Kidney (tissue), 14 donors: Measurements from ENCODE around the gene PHACTR3. TPM values are rescaled to one million over a fixed set of nuclear protein-coding genes. Genes with fewer than 3 reads are reported as not detected.

Source experiments
- DNase-seq, 5 donors: peaks; one replicate each; pipeline ENCODE4 v3.0.0-alpha.2; 2013 to 2020
- FAIRE-seq: peaks from 2 replicates; lab custom pipeline; 2012; peaks lifted over from hg19 to GRCh38; lab: Jason Lieb, UNC
- H3K27ac ChIP-seq, 2 donors: one replicate each; pipeline ENCODE4 v1.7.0; 2013; ENCODE audit warnings: low read depth in 2 of 2, low read length in 2 of 2, inconsistent platforms in 1 of 2
- H3K27me3 ChIP-seq: one replicate; pipeline ENCODE4 v1.7.1; 2013; ENCODE audit warnings: low read length, inconsistent platforms; ENCODE audit not compliant: control insufficient read depth, insufficient read depth
- H3K36me3 ChIP-seq, 3 donors: one replicate each; pipeline versions ENCODE4 v1.7.0 to v1.7.1; 2013; ENCODE audit warnings: low read length in 3 of 3, control low read depth in 1 of 3, inconsistent platforms in 1 of 3; ENCODE audit not compliant: insufficient read depth in 3 of 3, control insufficient read depth in 2 of 3
- H3K4me1 ChIP-seq, 3 donors: one replicate each; pipeline versions ENCODE4 v1.7.0 to v1.7.1; 2013; ENCODE audit warnings: low read length in 3 of 3, inconsistent platforms in 1 of 3, low read depth in 1 of 3; ENCODE audit not compliant: control insufficient read depth in 2 of 3, insufficient read depth in 2 of 3
- H3K4me3 ChIP-seq, 3 donors: one replicate each; pipeline versions ENCODE4 v1.7.0 to v1.8.1; 2013; ENCODE audit warnings: low read length in 3 of 3, control low read depth in 1 of 3, inconsistent platforms in 1 of 3
- H3K9ac ChIP-seq, 3 donors: one replicate each; pipeline versions ENCODE4 v1.7.0 to v1.7.1; 2013; ENCODE audit warnings: low read length in 3 of 3, control low read depth in 1 of 3, inconsistent platforms in 1 of 3
- H3K9me3 ChIP-seq, 3 donors: one replicate each; pipeline versions ENCODE4 v1.7.0 to v1.7.1; 2013; ENCODE audit warnings: low read length in 3 of 3, control low read depth in 1 of 3, inconsistent platforms in 1 of 3; ENCODE audit not compliant: control insufficient read depth in 2 of 3, insufficient read depth in 1 of 3
- intact Hi-C: fragments of 100-400 bp; cut with DNase I; formaldehyde crosslinking; loops from one replicate; pipeline ENCODE4 v1.11.1; 2022
- polyA plus RNA-seq: library from polyadenylated mRNA; stranded (reverse); fragments of 350-450 nt; fragmentation: Illumina TruSeq; extraction: RNeasy Lipid Tissue Mini Kit (QIAGEN cat#74804); gene quantifications from one replicate; pipeline ENCODE4 v1.2.3, GENCODE V29; 2014; ENCODE audit warnings: low read depth, low replicate concordance; ENCODE audit not compliant: insufficient read depth
- total RNA-seq: library from RNA; stranded (reverse); fragmentation: NEBNext Ultra II Directional; extraction: Animal tissue kit (Norgen Biotek cat#: 25700); gene quantifications from one replicate; pipeline ENCODE4 v1.2.1, GENCODE V29; 2021
- TF ChIP-seq, protein P1 (sequence below): IDR thresholded peaks from 3 replicates; pipeline ENCODE4 v1.5.1; 2012; ENCODE audit warnings: mild to moderate bottlenecking, moderate library complexity, borderline replicate concordance; ENCODE audit not compliant: insufficient read depth; ENCODE audit errors: extremely low read depth
- donor health status: control.
- donor health status: control.
- donor health status: control.
- donor health status: control.
- donor health status: control.
- donor health status: DM: yes; HTN: yes; CAD: no.
- donor health status: Normal renal cell carcinoma (clear cell type).

Gene PHACTR3
- total and polyA plus RNA-seq, 2 donors from 2014 or later, result 1.7 to 12.3 TPM

DNA sequence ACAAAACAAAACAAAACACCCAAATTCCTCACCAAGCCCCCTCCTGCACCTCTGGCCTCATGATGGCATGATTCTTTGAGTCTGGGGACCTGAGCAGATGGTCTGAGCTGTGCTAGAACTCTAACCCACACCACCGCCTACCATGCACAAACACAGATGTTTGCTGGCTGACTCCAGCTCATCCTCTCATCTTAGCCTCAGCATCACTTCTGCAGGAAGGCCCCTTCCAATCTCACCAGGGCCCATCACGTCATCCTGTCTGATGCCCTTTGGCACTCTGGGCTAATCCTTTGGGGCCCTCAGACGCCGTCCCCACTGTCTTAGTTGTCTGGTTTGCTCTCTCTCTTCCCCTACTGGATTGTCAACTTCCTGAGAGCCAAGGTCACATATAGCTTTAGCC, 85.8 kb downstream of the PHACTR3 start:
- Histone ChIP-seq H3K27me3 (no peaks in the 10 kb centered on the region), H3K4me1 (no peaks in the 10 kb centered on the region), H3K9ac (no peak overlapping the region), H3K27ac (no peak overlapping the region), H3K36me3 (peaks cover 0 to 2% (median 0%) of the 10 kb centered on the region in 3 donors), H3K4me3 (no peak overlapping the region), H3K9me3 (no peaks in the 10 kb centered on the region)
- DNase-seq (no peak), FAIRE-seq (no peak)
- TF ChIP-seq, protein P1, sequence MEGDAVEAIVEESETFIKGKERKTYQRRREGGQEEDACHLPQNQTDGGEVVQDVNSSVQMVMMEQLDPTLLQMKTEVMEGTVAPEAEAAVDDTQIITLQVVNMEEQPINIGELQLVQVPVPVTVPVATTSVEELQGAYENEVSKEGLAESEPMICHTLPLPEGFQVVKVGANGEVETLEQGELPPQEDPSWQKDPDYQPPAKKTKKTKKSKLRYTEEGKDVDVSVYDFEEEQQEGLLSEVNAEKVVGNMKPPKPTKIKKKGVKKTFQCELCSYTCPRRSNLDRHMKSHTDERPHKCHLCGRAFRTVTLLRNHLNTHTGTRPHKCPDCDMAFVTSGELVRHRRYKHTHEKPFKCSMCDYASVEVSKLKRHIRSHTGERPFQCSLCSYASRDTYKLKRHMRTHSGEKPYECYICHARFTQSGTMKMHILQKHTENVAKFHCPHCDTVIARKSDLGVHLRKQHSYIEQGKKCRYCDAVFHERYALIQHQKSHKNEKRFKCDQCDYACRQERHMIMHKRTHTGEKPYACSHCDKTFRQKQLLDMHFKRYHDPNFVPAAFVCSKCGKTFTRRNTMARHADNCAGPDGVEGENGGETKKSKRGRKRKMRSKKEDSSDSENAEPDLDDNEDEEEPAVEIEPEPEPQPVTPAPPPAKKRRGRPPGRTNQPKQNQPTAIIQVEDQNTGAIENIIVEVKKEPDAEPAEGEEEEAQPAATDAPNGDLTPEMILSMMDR, result no peak
- intact Hi-C loops, result no loop called here

DNA sequence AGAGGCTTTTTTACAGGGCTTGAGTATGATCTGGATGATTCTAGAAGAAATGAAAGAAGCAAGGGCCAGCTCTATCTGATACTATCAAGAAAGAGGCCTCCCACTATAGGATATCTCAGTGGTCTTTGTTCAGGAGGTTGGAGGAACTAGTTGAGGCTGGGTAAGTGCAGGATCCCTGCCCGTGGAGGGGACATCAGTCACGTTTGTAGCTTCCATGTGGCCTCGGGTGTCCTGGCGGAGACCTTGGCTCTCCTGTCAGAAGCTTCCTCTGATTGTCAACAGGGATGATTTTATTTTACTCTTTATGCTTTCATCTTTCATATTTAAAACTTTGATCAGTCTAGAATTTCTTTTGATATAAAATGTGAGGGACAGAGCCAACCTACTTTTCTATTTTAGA, 86.6 kb downstream of the PHACTR3 start:
- Histone ChIP-seq H3K4me3 (no peak overlapping the region), H3K9ac (no peak overlapping the region), H3K36me3 (peaks cover 0 to 2% (median 0%) of the 10 kb centered on the region in 3 donors), H3K4me1 (no peaks in the 10 kb centered on the region), H3K27me3 (no peaks in the 10 kb centered on the region), H3K27ac (no peak overlapping the region), H3K9me3 (no peaks in the 10 kb centered on the region)
- no peak for DNase-seq
- intact Hi-C loops, result no loop called here
- TF ChIP-seq, protein P1, result no peak
- FAIRE-seq, result no peak

DNA sequence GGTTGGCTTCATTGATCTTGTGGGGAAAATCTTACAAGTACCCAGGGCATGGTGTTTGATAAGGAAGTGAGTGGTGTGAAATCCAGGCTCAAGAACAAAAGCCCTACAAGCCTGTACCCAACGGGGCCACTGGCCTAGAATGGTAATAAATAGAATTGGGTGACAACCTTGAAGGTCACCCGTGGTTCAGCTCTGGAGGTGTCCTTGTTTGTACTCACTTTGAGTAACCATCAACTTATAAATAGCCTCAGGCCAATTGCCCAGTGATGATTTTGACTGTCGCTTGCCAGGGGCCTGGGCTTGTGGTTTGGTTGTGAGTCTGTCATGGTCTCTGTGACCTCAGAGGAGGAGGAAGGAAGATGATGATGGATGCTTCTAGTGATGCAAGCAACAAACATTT, 87.8 kb downstream of the PHACTR3 start:
- TF ChIP-seq, protein P1, result no peak
- no peak for DNase-seq
- intact Hi-C loops, result no loop called here

DNA sequence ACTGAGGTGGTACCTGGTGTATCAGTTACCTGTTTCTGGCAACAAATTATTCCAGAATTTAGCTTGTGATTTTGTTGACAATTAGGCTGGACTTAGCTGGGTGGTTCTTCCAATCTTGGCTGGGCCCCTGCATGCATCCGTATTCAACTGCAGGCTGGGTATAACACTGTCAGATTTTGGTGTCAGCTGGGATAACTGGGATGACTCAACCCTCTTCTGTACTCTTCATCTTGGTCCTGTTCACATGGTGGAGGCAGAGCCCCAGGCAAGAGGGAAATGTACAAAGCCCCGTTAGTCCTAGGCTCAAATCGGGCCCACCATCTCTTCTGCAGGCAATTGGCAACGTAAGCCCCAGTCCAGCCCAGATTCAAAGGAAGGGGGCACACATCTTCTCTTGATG, 89.2 kb downstream of the PHACTR3 start:
- TF ChIP-seq, protein P1, result no peak

More for the DNA sequence above, 87.8 kb downstream of the PHACTR3 start:
- Histone ChIP-seq H3K27me3 (no peaks in the 10 kb centered on the region), H3K4me1 (no peaks in the 10 kb centered on the region), H3K27ac (no peak overlapping the region), H3K9me3 (no peaks in the 10 kb centered on the region), H3K4me3 (no peak overlapping the region), H3K36me3 (no peaks in the 10 kb centered on the region), H3K9ac (no peak overlapping the region)
- no peak for FAIRE-seq

More for the DNA sequence above, 89.2 kb downstream of the PHACTR3 start:
- H3K9me3 ChIP-seq, result no peaks in the 10 kb centered on the region
- H3K4me3 ChIP-seq, result no peak overlapping the region
- no peaks in the 10 kb centered on the region for H3K36me3 ChIP-seq
- intact Hi-C loops, result no loop called here
- FAIRE-seq, result no peak
- H3K27me3 ChIP-seq, result no peaks in the 10 kb centered on the region
- H3K27ac ChIP-seq, result no peak overlapping the region
- no peaks in the 10 kb centered on the region for H3K4me1 ChIP-seq
- no peak overlapping the region for H3K9ac ChIP-seq
- DNase-seq, result no peak
